Measurements from ENCODE around the gene MED25.
"Not testable (repeated sequence)": the region's sequence is repeated elsewhere in the genome, so short reads cannot be mapped to it uniquely, and the experiment has no call there.

MED25 gene

GRCh38 chr19:49818649-49819370 is 721 bp downstream of the MED25 start:
- DNase-seq: no peak

- DNase-seq: not testable (repeated sequence)
Observed at GRCh38 chr19:49819452-49820115, 1.5 kb downstream of the MED25 start.

GRCh38 chr19:49820125-49820524 is 2.0 kb downstream of the MED25 start:
- no peak for DNase-seq

- DNase-seq: no peak
Observed at GRCh38 chr19:49823472-49823871, 5.4 kb downstream of the MED25 start.

- DNase-seq: no peak
Observed at GRCh38 chr19:49824662-49825061, 6.6 kb downstream of the MED25 start.

GRCh38 chr19:49827034-49827433 is 8.9 kb downstream of the MED25 start:
- no peak for DNase-seq

GRCh38 chr19:49829200-49829599 is 11.1 kb downstream of the MED25 start:
- DNase-seq: no peak

- DNase-seq: no peak
Observed at GRCh38 chr19:49829721-49830120, 11.6 kb downstream of the MED25 start.

GRCh38 chr19:49830766-49831165 is 12.7 kb downstream of the MED25 start:
- DNase-seq: no peak

GRCh38 chr19:49831592-49831991 is 13.5 kb downstream of the MED25 start:
- DNase-seq: no peak

GRCh38 chr19:49832556-49832955 is 14.5 kb downstream of the MED25 start:
- DNase-seq: no peak

- DNase-seq: no peak
Observed at GRCh38 chr19:49833599-49833998, 15.5 kb downstream of the MED25 start.

GRCh38 chr19:49835562-49835961 is 17.5 kb downstream of the MED25 start:
- DNase-seq: no peak

- DNase-seq: no peak
Observed at GRCh38 chr19:49836176-49837008, 18.3 kb downstream of the MED25 start.

- DNase-seq: no peak
Observed at GRCh38 chr19:49837009-49837310, 18.9 kb downstream of the MED25 start.

- DNase-seq: no peak
Observed at GRCh38 chr19:49837425-49837824, 19.3 kb downstream of the MED25 start.

GRCh38 chr19:49838885-49839588 is 20.9 kb downstream of the MED25 start:
- no peak for DNase-seq

- DNase-seq: no peak
Observed at GRCh38 chr19:49839713-49840112, 21.6 kb downstream of the MED25 start.

- no peak for DNase-seq
Observed at GRCh38 chr19:49840321-49840720, 22.2 kb downstream of the MED25 start.

GRCh38 chr19:49840736-49841249 is 22.7 kb downstream of the MED25 start:
- DNase-seq: no peak

GRCh38 chr19:49843265-49843664 is 25.2 kb downstream of the MED25 start:
- DNase-seq: no peak

- DNase-seq: no peak
Observed at GRCh38 chr19:49844138-49845095, 26.3 kb downstream of the MED25 start.

Measured in CD4-positive, alpha-beta T cell treated with Interleukin-6 for 4 hours (primary cell).